ENCODE results near the gene MSI2. TPM values are rescaled to one million over a fixed set of nuclear protein-coding genes. Genes with fewer than 3 reads are reported as not detected.

MSI2 gene
- total and polyA plus RNA-seq, 2 donors (not counting 3 experiments of a cell fraction or from before 2014, with no cell fraction given) = 20.9 to 59.3 TPM

DNA sequence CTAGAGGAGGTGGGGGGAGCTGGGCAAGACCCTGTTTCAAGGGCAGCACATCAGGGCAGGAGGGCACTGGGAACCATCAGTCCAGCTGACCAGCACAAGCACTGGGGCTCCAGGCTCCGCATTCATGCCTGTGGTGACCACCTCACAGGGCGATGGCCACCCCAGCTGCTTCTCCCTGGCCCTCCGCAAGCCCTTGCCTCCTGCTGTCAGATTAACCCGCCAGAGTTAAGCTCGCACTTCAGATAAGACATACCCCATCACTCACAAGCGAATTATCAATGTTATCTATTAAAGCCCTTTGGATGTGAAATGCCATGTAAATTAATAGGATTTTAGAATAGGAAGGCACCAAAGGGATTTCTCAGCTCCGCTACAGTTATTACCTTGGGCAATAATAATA lies 383.8 kb downstream of the MSI2 start:
- CTCF ChIA-PET = interaction anchor here (1.3 kb wide), 1 partner anchor 32 kb away, joined by 5 read pairs; no protein-coding TSS in a partner anchor
- no peaks in the 10 kb centered on the region for H3K27me3 ChIP-seq (ENCODE audit: control insufficient read depth in 2 of 2, insufficient read depth in 2 of 2, low read length in 2 of 2)
- TF ChIP-seq FOS (IDR thresholded peaks at IDR 0.05; ENCODE audit: borderline replicate concordance, insufficient read depth, low read length) = no peak
- TF ChIP-seq, protein P1, sequence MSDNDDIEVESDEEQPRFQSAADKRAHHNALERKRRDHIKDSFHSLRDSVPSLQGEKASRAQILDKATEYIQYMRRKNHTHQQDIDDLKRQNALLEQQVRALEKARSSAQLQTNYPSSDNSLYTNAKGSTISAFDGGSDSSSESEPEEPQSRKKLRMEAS (IDR thresholded peaks at IDR 0.05; ENCODE audit: insufficient read depth, insufficient read length) = no peak
- no peak for TF ChIP-seq GATA2 (IDR thresholded peaks at IDR 0.05; ENCODE audit: insufficient read depth, insufficient read length, low read depth, low read length)
- no peak for TF ChIP-seq JUN (IDR thresholded peaks at IDR 0.05; ENCODE audit: borderline replicate concordance, insufficient read depth, insufficient read length, low read depth)
- TF ChIP-seq, protein P2, sequence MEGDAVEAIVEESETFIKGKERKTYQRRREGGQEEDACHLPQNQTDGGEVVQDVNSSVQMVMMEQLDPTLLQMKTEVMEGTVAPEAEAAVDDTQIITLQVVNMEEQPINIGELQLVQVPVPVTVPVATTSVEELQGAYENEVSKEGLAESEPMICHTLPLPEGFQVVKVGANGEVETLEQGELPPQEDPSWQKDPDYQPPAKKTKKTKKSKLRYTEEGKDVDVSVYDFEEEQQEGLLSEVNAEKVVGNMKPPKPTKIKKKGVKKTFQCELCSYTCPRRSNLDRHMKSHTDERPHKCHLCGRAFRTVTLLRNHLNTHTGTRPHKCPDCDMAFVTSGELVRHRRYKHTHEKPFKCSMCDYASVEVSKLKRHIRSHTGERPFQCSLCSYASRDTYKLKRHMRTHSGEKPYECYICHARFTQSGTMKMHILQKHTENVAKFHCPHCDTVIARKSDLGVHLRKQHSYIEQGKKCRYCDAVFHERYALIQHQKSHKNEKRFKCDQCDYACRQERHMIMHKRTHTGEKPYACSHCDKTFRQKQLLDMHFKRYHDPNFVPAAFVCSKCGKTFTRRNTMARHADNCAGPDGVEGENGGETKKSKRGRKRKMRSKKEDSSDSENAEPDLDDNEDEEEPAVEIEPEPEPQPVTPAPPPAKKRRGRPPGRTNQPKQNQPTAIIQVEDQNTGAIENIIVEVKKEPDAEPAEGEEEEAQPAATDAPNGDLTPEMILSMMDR (IDR thresholded peaks at IDR 0.05; ENCODE audit: extremely low read depth in 1 of 2, insufficient read depth in 1 of 2, low read depth in 1 of 2, low read length in 2 of 2) = no peak
- TF ChIP-seq POLR2A (IDR thresholded peaks at IDR 0.05; ENCODE audit: low read depth, low read length) = no peak
- TF ChIP-seq EZH2 (IDR thresholded peaks at IDR 0.05; ENCODE audit: borderline replicate concordance, low read depth, low read length, severe bottlenecking) = no peak
- no peak for TF ChIP-seq POLR2AphosphoS5 (IDR thresholded peaks at IDR 0.05; ENCODE audit: insufficient read depth, low read depth, low read length)
- H4K20me1 ChIP-seq (replicated peaks; ENCODE audit: control insufficient read depth, extremely low read depth, insufficient read depth, low read length) = no peaks in the 10 kb centered on the region
- dilution Hi-C loops (cut with MboI; ENCODE audit: extremely low pct_ligation_motif_present, low sequenced_read_pairs) = no loop called here
- H3K27ac ChIP-seq (ENCODE audit: insufficient read depth, low read depth, low read length) = no peak overlapping the region
- FAIRE-seq = no peak
- no TSS peak for BruUV-seq (replicated peaks)
- no peak overlapping the region for H3K9ac ChIP-seq (replicated peaks; ENCODE audit: extremely low read depth, insufficient read depth, low read length)
- POLR2A ChIA-PET = no interaction called here
- no peak overlapping the region for H2AFZ ChIP-seq (ENCODE audit: low read depth, low read length)
- no peaks in the 10 kb centered on the region for H3K9me3 ChIP-seq (replicated peaks; ENCODE audit: control insufficient read depth, insufficient read depth, low read length)
- H3K9me1 ChIP-seq (replicated peaks; ENCODE audit: control insufficient read depth, extremely low read depth, insufficient read depth, low read length) = no peaks in the 10 kb centered on the region
- H3K79me2 ChIP-seq (ENCODE audit: control insufficient read depth, insufficient read depth, low read length) = no peaks in the 10 kb centered on the region
- no peaks in the 10 kb centered on the region for H3K4me1 ChIP-seq (ENCODE audit: control insufficient read depth, extremely low read depth, insufficient read depth, low read length)
- DNase-seq (ENCODE audit: low read depth, low spot score) = no peak
- H3K4me2 ChIP-seq (ENCODE audit: insufficient read depth, low read length) = no peak overlapping the region
- no peak overlapping the region for H3K4me3 ChIP-seq (replicated peaks in 1 of 3; ENCODE audit: insufficient read depth in 1 of 3, low read depth in 1 of 3, low read length in 3 of 3)
- intact Hi-C loops (cut with micrococcal nuclease) = no loop called here
- no peaks in the 10 kb centered on the region for H3K36me3 ChIP-seq (ENCODE audit: control insufficient read depth in 2 of 2, extremely low read depth in 1 of 2, insufficient read depth in 2 of 2, low read length in 2 of 2)

Data from endothelial cell of umbilical vein (primary cell).